Activated CD8-positive, alpha-beta T cell treated with anti-CD3 and anti-CD28 coated beads for 36 hours (primary cell): ENCODE results near the gene ERMAP. TPM values are rescaled to one million over a fixed set of nuclear protein-coding genes. Genes with fewer than 3 reads are reported as not detected.
"Not testable (repeated sequence)": the region's sequence is repeated elsewhere in the genome, so short reads cannot be mapped to it uniquely, and the experiment has no call there.

Experiments
- ATAC-seq: fragments of 200-7000 bp; cut with Tn5 transposase; one replicate; pipeline ENCODE4 v1.10.0; 2021; ENCODE audit warnings: mild to moderate bottlenecking, moderate library complexity
- CTCF ChIA-PET: fragments of 350-600 bp; sonication (Branson Sonifier 250); formaldehyde crosslinking; loops from one replicate; lab custom pipeline; 2021; ENCODE audit warnings: antibody characterized with exemption; lab: Charles Lee
- POLR2A ChIA-PET: fragments of 350-600 bp; sonication (Branson Sonifier 250); formaldehyde crosslinking; loops from one replicate; lab custom pipeline; 2021; ENCODE audit warnings: antibody characterized with exemption; lab: Charles Lee
- DNase-seq: peaks from one replicate; pipeline ENCODE4 v3.0.0-alpha.2; 2020
- H3K27ac Mint-ChIP-seq: one replicate; pipeline ENCODE4 v1.8.0; 2021; ENCODE audit warnings: mild to moderate bottlenecking, mixed read lengths
- H3K27me3 Mint-ChIP-seq: one replicate; pipeline ENCODE4 v1.8.0; 2021; ENCODE audit warnings: mixed read lengths
- H3K36me3 Mint-ChIP-seq: one replicate; pipeline ENCODE4 v1.8.0; 2021; ENCODE audit warnings: low read depth, mixed read lengths
- H3K4me1 Mint-ChIP-seq: one replicate; pipeline ENCODE4 v1.8.0; 2021; ENCODE audit warnings: low read depth, mixed read lengths
- H3K4me3 Mint-ChIP-seq: one replicate; pipeline ENCODE4 v1.8.0; 2021; ENCODE audit warnings: mild to moderate bottlenecking, moderate library complexity, mixed read lengths
- H3K9me3 Mint-ChIP-seq: one replicate; pipeline ENCODE4 v1.8.0; 2021; ENCODE audit warnings: mixed read lengths
- CTCF ChIP-seq: fragments of 200-600 bp; IDR thresholded peaks from one replicate; pipeline ENCODE4 v1.8.0; 2022; ENCODE audit warnings: antibody characterized with exemption, mild to moderate bottlenecking
- intact Hi-C: fragments of 100-400 bp; cut with micrococcal nuclease; formaldehyde crosslinking; loops from one replicate; pipeline ENCODE4 v1.10.0; 2022
- total RNA-seq, 2 experiments: library from RNA; stranded (reverse); gene quantifications; one replicate each; pipeline ENCODE4 v1.2.3, GENCODE V29; 2021

ERMAP gene
- total RNA-seq, 2 experiments from 2014 or later: 3.9 to 4.4 TPM

- Mint-ChIP-seq H3K27me3 (no peaks in the 10 kb centered on the region), H3K27ac (no peak overlapping the region), H3K4me3 (no peak overlapping the region), H3K36me3 (peaks cover 6% of the 10 kb centered on the region), H3K9me3 (no peaks in the 10 kb centered on the region), H3K4me1 (no peaks in the 10 kb centered on the region)
- ChIA-PET POLR2A (interaction anchor here (1.5 kb wide), 1 partner anchor 10 kb away, joined by 4 read pairs; no protein-coding TSS in a partner anchor), CTCF (interaction anchor here (1.0 kb wide), 1 partner anchor 111 kb away, joined by 3 read pairs; no protein-coding TSS in a partner anchor)
- no peak for TF ChIP-seq CTCF
- intact Hi-C loops: no loop called here
- no peak for ATAC-seq
- DNase-seq: no peak
These were observed 15.0 kb upstream of the ERMAP start for GRCh38 chr1:42801832-42802473.

GRCh38 chr1:42806171-42806570 lies 10.8 kb upstream of the ERMAP start:
- Mint-ChIP-seq H3K27me3 (no peaks in the 10 kb centered on the region), H3K4me1 (peaks cover 3% of the 10 kb centered on the region), H3K27ac (no peak overlapping the region), H3K36me3 (peaks cover 6% of the 10 kb centered on the region), H3K4me3 (no peak overlapping the region), H3K9me3 (no peaks in the 10 kb centered on the region)
- intact Hi-C loops: no loop called here
- ATAC-seq (no peak), DNase-seq (no peak)
- ChIA-PET POLR2A (no interaction called here), CTCF (interaction anchor here (1.2 to 1.3 kb wide), 2 partner anchors 14 to 42 kb away, joined by 3 to 4 read pairs; no protein-coding TSS in a partner anchor)
- TF ChIP-seq CTCF: no peak

GRCh38 chr1:42806593-42806992 lies 10.3 kb upstream of the ERMAP start:
- POLR2A ChIA-PET: no interaction called here
- no peak for DNase-seq
- Mint-ChIP-seq H3K4me1 (peaks cover 3% of the 10 kb centered on the region), H3K27me3 (no peaks in the 10 kb centered on the region), H3K9me3 (no peaks in the 10 kb centered on the region), H3K27ac (no peak overlapping the region), H3K36me3 (peaks cover 6% of the 10 kb centered on the region), H3K4me3 (no peak overlapping the region)
- ATAC-seq: no peak
- TF ChIP-seq CTCF: no peak
- CTCF ChIA-PET: interaction anchor here (1.2 to 1.3 kb wide), 2 partner anchors 15 to 42 kb away, joined by 3 to 4 read pairs; no protein-coding TSS in a partner anchor
- intact Hi-C loops: no loop called here

GRCh38 chr1:42807056-42807668 lies 9.8 kb upstream of the ERMAP start:
- Mint-ChIP-seq H3K9me3 (no peaks in the 10 kb centered on the region), H3K27me3 (no peaks in the 10 kb centered on the region), H3K27ac (no peak overlapping the region), H3K36me3 (peaks cover 6% of the 10 kb centered on the region), H3K4me3 (no peak overlapping the region), H3K4me1 (peaks cover 3% of the 10 kb centered on the region)
- TF ChIP-seq CTCF: no peak
- intact Hi-C loops: no loop called here
- ATAC-seq (no peak), DNase-seq (no peak)
- ChIA-PET POLR2A (no interaction called here), CTCF (interaction anchor here (1.2 to 1.4 kb wide), 3 partner anchors 15 to 116 kb away, joined by 3 to 4 read pairs (median 3); no protein-coding TSS in a partner anchor)

GRCh38 chr1:42814815-42815214 lies 2.1 kb upstream of the ERMAP start:
- ATAC-seq, H3K27ac Mint-ChIP-seq, DNase-seq, CTCF ChIA-PET, H3K27me3 Mint-ChIP-seq, POLR2A ChIA-PET, H3K4me3 Mint-ChIP-seq, H3K9me3 Mint-ChIP-seq, intact Hi-C loops, H3K36me3 Mint-ChIP-seq: not testable (repeated sequence)
- peaks cover 23% of the 10 kb centered on the region for H3K4me1 Mint-ChIP-seq
